Loucy (cell line): ENCODE results near the gene TBX19.

Experiments used
- CTCF ChIP-seq: fragments of 200-600 bp; sonication (generic); conservative IDR thresholded peaks from 2 replicates; pipeline ENCODE4 v1.5.1; 2014; ENCODE audit warnings: mild to moderate bottlenecking, antibody characterized with exemption, low read length
- EZH2phosphoT487 ChIP-seq: fragments of 200-600 bp; IDR thresholded peaks from 2 replicates; pipeline ENCODE4 v1.6.1; 2018; ENCODE audit warnings: antibody characterized with exemption, mild to moderate bottlenecking, moderate library complexity, borderline replicate concordance

DNA sequence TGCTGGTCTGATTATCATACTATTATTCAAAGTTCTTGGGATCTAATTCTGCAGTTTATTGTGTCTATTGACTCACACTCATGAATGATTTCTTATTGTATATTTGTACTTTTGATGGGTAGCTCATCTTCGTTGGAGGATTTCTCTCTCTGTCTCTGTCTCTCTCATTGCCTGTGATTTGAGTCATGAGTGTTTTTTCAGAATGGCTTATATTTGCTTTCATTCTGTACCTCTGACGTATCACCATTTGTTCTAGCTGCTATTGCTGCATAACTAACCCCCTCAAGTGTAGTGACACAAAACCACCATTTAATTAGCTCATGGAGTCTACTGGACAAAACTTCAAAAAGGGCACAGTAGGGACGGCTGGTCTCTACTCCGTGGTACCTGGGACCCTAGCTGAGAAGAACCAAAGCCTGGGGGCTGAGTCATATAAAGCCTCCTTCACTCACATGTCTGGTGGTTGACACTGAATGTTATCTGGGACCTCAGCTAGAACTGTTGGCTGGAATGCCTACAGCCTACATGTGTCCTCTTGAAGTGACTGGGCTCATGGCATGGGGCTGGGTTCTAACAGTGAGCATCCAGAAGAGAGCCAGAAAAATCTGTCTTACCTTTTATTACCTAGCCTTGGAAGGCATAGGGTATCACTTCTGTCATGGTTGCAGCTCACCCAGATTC, 44.2 kb downstream of the TBX19 start:
- TF ChIP-seq CTCF = no peak
- no peak for TF ChIP-seq EZH2phosphoT487
